Astrocyte (in vitro differentiated cells and primary cell): Measurements from ENCODE around the gene C1orf105.

Experiments used
- EZH2 ChIP-seq: IDR thresholded peaks from 2 replicates; pipeline ENCODE4 v1.6.1; 2012; ENCODE audit warnings: mild to moderate bottlenecking, low read length, inconsistent platforms; ENCODE audit not compliant: insufficient read depth
- TF ChIP-seq, protein P1 (sequence below): IDR thresholded peaks from 2 replicates; pipeline ENCODE4 v1.5.1; 2011; ENCODE audit warnings: low read depth, mild to moderate bottlenecking, inconsistent platforms, low read length, moderate library complexity; ENCODE audit not compliant: insufficient read depth

DNA sequence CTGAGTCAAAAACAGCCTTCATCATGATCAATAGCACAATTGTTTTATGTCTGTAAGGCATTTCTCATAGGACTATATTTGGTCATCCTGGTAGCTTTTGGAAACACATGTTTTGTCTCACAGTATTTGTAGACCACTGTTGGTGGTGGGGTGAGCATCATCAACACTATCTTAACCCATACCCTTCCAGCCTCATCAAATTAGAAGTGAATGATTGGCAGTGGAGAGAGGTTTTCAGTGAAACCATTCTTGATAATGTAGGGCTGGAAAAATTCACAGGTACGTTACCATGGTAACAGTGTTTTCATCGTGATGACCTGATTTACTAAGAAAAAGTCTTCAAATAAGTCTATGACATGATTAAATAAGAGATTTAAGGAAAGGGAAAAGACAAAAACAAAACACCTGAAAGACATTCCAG, 45.3 kb upstream of the C1orf105 start:
- TF ChIP-seq EZH2 = no peak
- TF ChIP-seq, protein P1, sequence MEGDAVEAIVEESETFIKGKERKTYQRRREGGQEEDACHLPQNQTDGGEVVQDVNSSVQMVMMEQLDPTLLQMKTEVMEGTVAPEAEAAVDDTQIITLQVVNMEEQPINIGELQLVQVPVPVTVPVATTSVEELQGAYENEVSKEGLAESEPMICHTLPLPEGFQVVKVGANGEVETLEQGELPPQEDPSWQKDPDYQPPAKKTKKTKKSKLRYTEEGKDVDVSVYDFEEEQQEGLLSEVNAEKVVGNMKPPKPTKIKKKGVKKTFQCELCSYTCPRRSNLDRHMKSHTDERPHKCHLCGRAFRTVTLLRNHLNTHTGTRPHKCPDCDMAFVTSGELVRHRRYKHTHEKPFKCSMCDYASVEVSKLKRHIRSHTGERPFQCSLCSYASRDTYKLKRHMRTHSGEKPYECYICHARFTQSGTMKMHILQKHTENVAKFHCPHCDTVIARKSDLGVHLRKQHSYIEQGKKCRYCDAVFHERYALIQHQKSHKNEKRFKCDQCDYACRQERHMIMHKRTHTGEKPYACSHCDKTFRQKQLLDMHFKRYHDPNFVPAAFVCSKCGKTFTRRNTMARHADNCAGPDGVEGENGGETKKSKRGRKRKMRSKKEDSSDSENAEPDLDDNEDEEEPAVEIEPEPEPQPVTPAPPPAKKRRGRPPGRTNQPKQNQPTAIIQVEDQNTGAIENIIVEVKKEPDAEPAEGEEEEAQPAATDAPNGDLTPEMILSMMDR = no peak
